HG02763 (cell line): Measurements from ENCODE around the gene PRSS27.

Source experiments
- ATAC-seq: cut with Tn5 transposase; IDR thresholded peaks from one replicate; pipeline ENCODE4 v1.9.1; 2021; ENCODE audit warnings: mild to moderate bottlenecking, moderate library complexity; ENCODE audit not compliant: unreplicated experiment

The PRSS27 gene

GRCh38 chr16:2728034-2728433 is 8.0 kb upstream of the PRSS27 start:
- no peak for ATAC-seq

GRCh38 chr16:2726923-2727322 is 6.9 kb upstream of the PRSS27 start:
- ATAC-seq: no peak

GRCh38 chr16:2724816-2725348 is 4.9 kb upstream of the PRSS27 start:
- no peak for ATAC-seq

GRCh38 chr16:2724088-2724676 is 4.2 kb upstream of the PRSS27 start:
- ATAC-seq: no peak

GRCh38 chr16:2721634-2722173 is 1.7 kb upstream of the PRSS27 start:
- peak; percentile 2 for ATAC-seq

GRCh38 chr16:2720719-2721633 is 952 bp upstream of the PRSS27 start:
- peak; percentile 79 for ATAC-seq

GRCh38 chr16:2719328-2720063 is 528 bp downstream of the PRSS27 start:
- ATAC-seq: no peak

- ATAC-seq: no peak
Measured at GRCh38 chr16:2717383-2718263, 2.4 kb downstream of the PRSS27 start.

- ATAC-seq: no peak
Measured at GRCh38 chr16:2716948-2717347, 3.1 kb downstream of the PRSS27 start.

- ATAC-seq: no peak
Measured at GRCh38 chr16:2715966-2716885, 3.8 kb downstream of the PRSS27 start.

GRCh38 chr16:2715519-2715918 is 4.5 kb downstream of the PRSS27 start:
- no peak for ATAC-seq

- no peak for ATAC-seq
Measured at GRCh38 chr16:2715064-2715463, 5.0 kb downstream of the PRSS27 start.

- ATAC-seq: no peak
Measured at GRCh38 chr16:2713985-2714774, 5.8 kb downstream of the PRSS27 start.

- ATAC-seq: no peak
Measured at GRCh38 chr16:2713523-2713922, 6.5 kb downstream of the PRSS27 start.

GRCh38 chr16:2712546-2712945 is 7.5 kb downstream of the PRSS27 start:
- ATAC-seq: no peak

GRCh38 chr16:2712063-2712441 is 8.0 kb downstream of the PRSS27 start:
- ATAC-seq: no peak

- ATAC-seq: no peak
Measured at GRCh38 chr16:2711370-2712062, 8.5 kb downstream of the PRSS27 start.
